HEK293 (cell line): ENCODE measurements around the gene TTC1.

Experiments
- CTCF ChIA-PET: fragments of 350-600 bp; formaldehyde crosslinking; extraction: SDS; loops from one replicate; lab custom pipeline; 2021; ENCODE audit warnings: antibody characterized with exemption; lab: Yijun Ruan, JAX
- POLR2A ChIA-PET: fragments of 300-600 bp; formaldehyde crosslinking; extraction: SDS; loops from one replicate; lab custom pipeline; 2020; ENCODE audit warnings: antibody characterized with exemption, inconsistent platforms; lab: Yijun Ruan, JAX
- H3K27ac ChIP-seq: fragments of 200-500 bp; sonication (Bioruptor generic); 2 replicates; pipeline ENCODE4 v1.5.1; 2014; ENCODE audit warnings: low read depth, low read length, control low read depth, inconsistent platforms; ENCODE audit errors: extremely low read depth
- H3K36me3 ChIP-seq, 2 experiments: fragments of 200-500 bp in 1 of 2; sonication (Bioruptor generic) in 1 of 2; 1 replicate in 1 of 2; 2 replicates in 1 of 2; pipeline ENCODE4 v1.5.1; 2014 to 2017; ENCODE audit warnings: inconsistent platforms in 2 of 2, low read length in 2 of 2; ENCODE audit not compliant: control insufficient read depth in 2 of 2, insufficient read depth in 1 of 2
- H3K4me1 ChIP-seq: fragments of 200-500 bp; sonication (Bioruptor generic); 2 replicates; pipeline ENCODE4 v1.5.1; 2014; ENCODE audit warnings: mild to moderate bottlenecking, low read length, inconsistent platforms; ENCODE audit not compliant: control insufficient read depth, insufficient read depth
- H3K4me3 ChIP-seq: 2 replicates; pipeline ENCODE4 v1.5.1; 2011; ENCODE audit warnings: low read depth, mild to moderate bottlenecking, control low read depth, low read length, moderate library complexity
- H3K9me3 ChIP-seq: fragments of 200-500 bp; sonication (Bioruptor generic); 2 replicates; pipeline ENCODE4 v1.5.1; 2014; ENCODE audit warnings: low read depth, low read length, inconsistent platforms; ENCODE audit not compliant: control insufficient read depth, insufficient read depth
- BCL6B ChIP-seq: fragments of 450-650 bp; formaldehyde crosslinking; IDR thresholded peaks from 2 replicates; pipeline ENCODE4 v1.5.1; 2017; ENCODE audit warnings: missing biosample characterization, missing genetic modification characterization
- HOXD13 ChIP-seq: sonication (generic); formaldehyde crosslinking; IDR thresholded peaks from 2 replicates; pipeline ENCODE4 v1.8.0; 2022; ENCODE audit warnings: missing genetic modification reagents, borderline replicate concordance
- INSM2 ChIP-seq: fragments of 450-650 bp; formaldehyde crosslinking; IDR thresholded peaks from 2 replicates; pipeline ENCODE4 v1.5.1; 2016; ENCODE audit warnings: missing biosample characterization, missing genetic modification characterization
- PBX3 ChIP-seq: sonication (generic); formaldehyde crosslinking; IDR thresholded peaks from 2 replicates; pipeline ENCODE4 v1.8.1; 2022; ENCODE audit warnings: mild to moderate bottlenecking, moderate library complexity, missing genetic modification reagents
- SCRT2 ChIP-seq: fragments of 450-650 bp; formaldehyde crosslinking; IDR thresholded peaks from 2 replicates; pipeline ENCODE4 v1.5.1; 2016; ENCODE audit warnings: missing biosample characterization, missing genetic modification characterization
- WT1 ChIP-seq: fragments of 450-650 bp; formaldehyde crosslinking; IDR thresholded peaks from 2 replicates; pipeline ENCODE4 v1.5.1; 2016; ENCODE audit warnings: missing biosample characterization, missing genetic modification characterization
- ZBTB1 ChIP-seq: fragments of 450-650 bp; formaldehyde crosslinking; IDR thresholded peaks from 2 replicates; pipeline ENCODE4 v1.5.1; 2016; ENCODE audit warnings: missing biosample characterization, missing genetic modification characterization
- ZBTB26 ChIP-seq: fragments of 450-650 bp; formaldehyde crosslinking; optimal IDR thresholded peaks from 2 replicates; pipeline ENCODE3; 2016; ENCODE audit warnings: missing biosample characterization, mild to moderate bottlenecking, missing genetic modification characterization
- ZBTB44 ChIP-seq: fragments of 450-650 bp; IDR thresholded peaks from 2 replicates; pipeline ENCODE4 v1.5.1; 2018; ENCODE audit warnings: missing biosample characterization, mild to moderate bottlenecking, missing genetic modification characterization
- ZFP3 ChIP-seq: fragments of 450-650 bp; formaldehyde crosslinking; IDR thresholded peaks from 2 replicates; pipeline ENCODE4 v1.5.1; 2016; ENCODE audit warnings: low read depth, missing biosample characterization, missing genetic modification characterization
- ZFP41 ChIP-seq: fragments of 450-650 bp; formaldehyde crosslinking; IDR thresholded peaks from 2 replicates; pipeline ENCODE4 v1.5.1; 2016; ENCODE audit warnings: missing biosample characterization, missing genetic modification characterization, borderline replicate concordance
- ZFP69B ChIP-seq: fragments of 450-650 bp; formaldehyde crosslinking; IDR thresholded peaks from 2 replicates; pipeline ENCODE4 v1.5.1; 2016; ENCODE audit warnings: missing biosample characterization, missing genetic modification characterization
- ZNF112 ChIP-seq: fragments of 450-650 bp; formaldehyde crosslinking; IDR thresholded peaks from 2 replicates; pipeline ENCODE4 v1.5.0; 2017; ENCODE audit warnings: missing biosample characterization, missing genetic modification characterization
- ZNF16 ChIP-seq: fragments of 450-650 bp; formaldehyde crosslinking; IDR thresholded peaks from 2 replicates; pipeline ENCODE4 v1.5.1; 2016; ENCODE audit warnings: low read depth, missing biosample characterization, missing genetic modification characterization
- ZNF214 ChIP-seq: fragments of 450-650 bp; formaldehyde crosslinking; IDR thresholded peaks from 2 replicates; pipeline ENCODE4 v1.5.1; 2017; ENCODE audit warnings: missing biosample characterization, mild to moderate bottlenecking, missing genetic modification characterization, borderline replicate concordance
- ZNF223 ChIP-seq: fragments of 450-650 bp; formaldehyde crosslinking; IDR thresholded peaks from 2 replicates; pipeline ENCODE4 v1.5.1; 2016; ENCODE audit warnings: missing biosample characterization, missing genetic modification characterization
- ZNF521 ChIP-seq: fragments of 450-650 bp; formaldehyde crosslinking; IDR thresholded peaks from 2 replicates; pipeline ENCODE4 v1.5.1; 2017; ENCODE audit warnings: missing biosample characterization, mild to moderate bottlenecking, missing genetic modification characterization
- ZNF549 ChIP-seq: fragments of 450-650 bp; IDR thresholded peaks from 2 replicates; pipeline ENCODE4 v1.5.1; 2018; ENCODE audit warnings: missing biosample characterization, missing genetic modification characterization, mild to moderate bottlenecking, inconsistent platforms, moderate library complexity
- ZNF555 ChIP-seq: fragments of 450-650 bp; formaldehyde crosslinking; conservative IDR thresholded peaks from 2 replicates; pipeline ENCODE4 v1.5.1; 2017; ENCODE audit warnings: missing biosample characterization, mild to moderate bottlenecking, missing genetic modification characterization, inconsistent platforms
- ZNF692 ChIP-seq: fragments of 450-650 bp; formaldehyde crosslinking; IDR thresholded peaks from 2 replicates; pipeline ENCODE4 v1.5.1; 2016; ENCODE audit warnings: missing biosample characterization, missing genetic modification characterization
- ZNF777 ChIP-seq: fragments of 450-650 bp; formaldehyde crosslinking; IDR thresholded peaks from 2 replicates; pipeline ENCODE4 v1.5.1; 2017; ENCODE audit warnings: missing biosample characterization, missing genetic modification characterization, borderline replicate concordance
- ZSCAN16 ChIP-seq: fragments of 450-650 bp; formaldehyde crosslinking; IDR thresholded peaks from 2 replicates; pipeline ENCODE4 v1.5.1; 2016; ENCODE audit warnings: missing biosample characterization, missing genetic modification characterization

TTC1 gene

GRCh38 chr5:160029540-160030139 is 20.7 kb downstream of the TTC1 start:
- Histone ChIP-seq H3K4me3 (no peak overlapping the region), H3K27ac (no peak overlapping the region), H3K4me1 (no peaks in the 10 kb centered on the region), H3K9me3 (no peaks in the 10 kb centered on the region), H3K36me3 (peaks cover 20 to 53% of the 10 kb centered on the region in 2 experiments)
- ChIA-PET POLR2A (interaction anchor here (1.5 kb wide), 1 partner anchor 21 kb away, joined by 6 read pairs; the partner anchor contains the start of gene TTC1), CTCF (interaction anchor here (1.1 kb wide), 1 partner anchor 8 kb away, joined by 10 read pairs; no protein-coding TSS in a partner anchor)
- no peak for TF ChIP-seq WT1 (tag by site-specific recombination)
- no peak for TF ChIP-seq ZBTB44 (tag by site-specific recombination)
- peak; percentile 61; the same call in 1 of the 2 replicates for TF ChIP-seq ZFP69B (tag by site-specific recombination)
- TF ChIP-seq SCRT2 (tag by site-specific recombination) = no peak
- TF ChIP-seq ZNF214 (tag by site-specific recombination) = no peak
- no peak for TF ChIP-seq ZNF223 (tag by site-specific recombination)
- peak; percentile 91 for TF ChIP-seq ZNF692 (tag by site-specific recombination)

- ChIA-PET CTCF (interaction anchor here (1.1 kb wide), 1 partner anchor 9 kb away, joined by 10 read pairs; no protein-coding TSS in a partner anchor), POLR2A (interaction anchor here (1.5 kb wide), 1 partner anchor 22 kb away, joined by 6 read pairs; the partner anchor contains the start of gene TTC1)
- H3K9me3 ChIP-seq = no peaks in the 10 kb centered on the region
- H3K4me1 ChIP-seq = no peaks in the 10 kb centered on the region
- H3K4me3 ChIP-seq = no peak overlapping the region
- peaks cover 27 to 57% of the 10 kb centered on the region in 2 experiments for H3K36me3 ChIP-seq
- no peak overlapping the region for H3K27ac ChIP-seq
- TF ChIP-seq ZBTB26 (tag by site-specific recombination) (no peak), ZNF555 (tag by site-specific recombination) (no peak), ZNF777 (no peak), ZNF521 (tag by site-specific recombination) (no peak), BCL6B (no peak), ZNF112 (tag by site-specific recombination) (no peak), ZNF16 (no peak), INSM2 (tag by site-specific recombination) (no peak), PBX3 (CRISPR knock-in tag) (no peak), ZSCAN16 (tag by site-specific recombination) (no peak), ZNF692 (tag by site-specific recombination) (no peak), HOXD13 (no peak), ZFP3 (no peak), ZNF549 (no peak), ZBTB1 (no peak), ZFP41 (tag by site-specific recombination) (no peak)
These were observed 21.9 kb downstream of the TTC1 start for GRCh38 chr5:160030631-160031377.
